Erythroblast (primary cell): Measurements from ENCODE around the gene TP53AIP1.

Experiments
- GATA1 ChIP-seq: IDR thresholded peaks from 2 replicates; pipeline ENCODE4 v1.6.1; 2011; ENCODE audit warnings: low read depth, mild to moderate bottlenecking, control low read depth, low read length, moderate library complexity
- POLR2A ChIP-seq: IDR thresholded peaks from 2 replicates; pipeline ENCODE4 v1.6.1; 2011; ENCODE audit warnings: mild to moderate bottlenecking, low read length

DNA sequence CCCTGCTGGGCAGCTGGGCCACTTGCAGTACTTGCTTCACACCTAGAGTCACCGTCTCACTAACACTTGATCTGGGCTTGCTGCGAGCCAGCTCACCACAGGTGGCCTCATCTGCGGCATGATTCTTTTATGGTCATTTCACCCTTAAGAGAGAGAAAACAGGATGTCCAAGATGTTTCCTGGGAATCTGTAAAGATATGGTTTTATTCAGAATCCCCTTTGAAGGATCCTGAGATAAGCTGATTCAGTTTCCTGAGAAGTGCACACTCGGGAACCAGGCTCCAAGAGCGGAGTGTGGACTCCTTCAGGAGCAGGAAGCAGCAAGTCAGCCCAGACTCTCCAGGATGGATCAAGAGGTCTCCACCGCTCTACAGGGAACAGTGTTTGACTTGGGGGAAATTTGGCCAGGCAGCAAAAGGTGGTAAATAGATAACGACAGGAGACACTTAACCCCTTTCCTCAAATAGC, 21.8 kb upstream of the TP53AIP1 start:
- TF ChIP-seq POLR2A (no peak), GATA1 (no peak)
